Mesendoderm (in vitro differentiated cells): Measurements from ENCODE around the gene AKAP11.
A peak's percentile ranks its signal among the peaks of the same experiment; 100 is the strongest.

Experiments
- DNase-seq: peaks from one replicate; pipeline ENCODE4 v3.0.0; 2013
- H2AK5ac ChIP-seq: 2 replicates; pipeline ENCODE4 v1.6.1; 2013; ENCODE audit warnings: low read length, inconsistent platforms
- H2BK120ac ChIP-seq: 2 replicates; pipeline ENCODE4 v1.6.1; 2013; ENCODE audit warnings: low read depth, mild to moderate bottlenecking, low read length, moderate library complexity, mixed read lengths
- H2BK15ac ChIP-seq: replicated peaks from 2 replicates; pipeline ENCODE4 v1.6.1; 2013; ENCODE audit warnings: low read depth, mild to moderate bottlenecking, moderate library complexity
- H2BK5ac ChIP-seq: 2 replicates; pipeline ENCODE4 v1.6.1; 2013; ENCODE audit warnings: low read length, inconsistent platforms
- H3K18ac ChIP-seq: 2 replicates; pipeline ENCODE4 v1.6.1; 2013; ENCODE audit warnings: mild to moderate bottlenecking, low read length, mixed read lengths
- H3K23ac ChIP-seq: one replicate; pipeline ENCODE4 v1.6.1; 2013; ENCODE audit warnings: low read length
- H3K27ac ChIP-seq: 2 replicates; pipeline ENCODE4 v1.5.1; 2013; ENCODE audit warnings: low read depth, mild to moderate bottlenecking, inconsistent platforms, low read length, moderate library complexity
- H3K27me3 ChIP-seq: 2 replicates; pipeline ENCODE4 v1.6.1; 2013; ENCODE audit warnings: low read length, control low read depth, mild to moderate bottlenecking, inconsistent platforms; ENCODE audit not compliant: insufficient read depth, poor library complexity
- H3K36me3 ChIP-seq: 2 replicates; pipeline ENCODE4 v1.6.1; 2013; ENCODE audit warnings: low read length, inconsistent platforms; ENCODE audit not compliant: control insufficient read depth, insufficient read depth
- H3K4ac ChIP-seq: one replicate; pipeline ENCODE4 v1.6.1; 2013; ENCODE audit warnings: low read depth, mild to moderate bottlenecking, low read length, moderate library complexity
- H3K4me1 ChIP-seq: 2 replicates; pipeline ENCODE4 v1.6.1; 2013; ENCODE audit warnings: low read depth, low read length, inconsistent platforms; ENCODE audit not compliant: control insufficient read depth
- H3K4me2 ChIP-seq: 2 replicates; pipeline ENCODE4 v1.6.1; 2013; ENCODE audit warnings: low read length
- H3K4me3 ChIP-seq: 2 replicates; pipeline ENCODE4 v1.5.1; 2013; ENCODE audit warnings: mild to moderate bottlenecking, low read length
- H3K56ac ChIP-seq: one replicate; pipeline ENCODE4 v1.6.1; 2013; ENCODE audit warnings: low read length
- H3K79me1 ChIP-seq: 2 replicates; pipeline ENCODE4 v1.6.1; 2013; ENCODE audit warnings: low read length, inconsistent platforms
- H3K79me2 ChIP-seq: 2 replicates; pipeline ENCODE4 v1.6.1; 2013; ENCODE audit warnings: mild to moderate bottlenecking, low read length; ENCODE audit not compliant: control insufficient read depth, insufficient read depth
- H3K9ac ChIP-seq: 2 replicates; pipeline ENCODE4 v1.6.1; 2013; ENCODE audit warnings: low read length, inconsistent platforms
- H4K5ac ChIP-seq: one replicate; pipeline ENCODE4 v1.6.1; 2013; ENCODE audit warnings: low read length
- H4K8ac ChIP-seq: one replicate; pipeline ENCODE4 v1.6.1; 2013; ENCODE audit warnings: low read depth, mild to moderate bottlenecking, control low read depth, low read length, moderate library complexity
- WGBS: extraction: QIAGEN DNeasy Blood & Tissue Kit; methylation state at CpG from one replicate; pipeline ENCODE4 v1.1.7; 2013; ENCODE audit warnings: low lambda C conversion rate, missing lambda C conversion rate; ENCODE audit not compliant: insufficient coverage; ENCODE audit errors: extremely low coverage; 5-methylcytosine and 5-hydroxymethylcytosine counted together

AKAP11 gene

DNA sequence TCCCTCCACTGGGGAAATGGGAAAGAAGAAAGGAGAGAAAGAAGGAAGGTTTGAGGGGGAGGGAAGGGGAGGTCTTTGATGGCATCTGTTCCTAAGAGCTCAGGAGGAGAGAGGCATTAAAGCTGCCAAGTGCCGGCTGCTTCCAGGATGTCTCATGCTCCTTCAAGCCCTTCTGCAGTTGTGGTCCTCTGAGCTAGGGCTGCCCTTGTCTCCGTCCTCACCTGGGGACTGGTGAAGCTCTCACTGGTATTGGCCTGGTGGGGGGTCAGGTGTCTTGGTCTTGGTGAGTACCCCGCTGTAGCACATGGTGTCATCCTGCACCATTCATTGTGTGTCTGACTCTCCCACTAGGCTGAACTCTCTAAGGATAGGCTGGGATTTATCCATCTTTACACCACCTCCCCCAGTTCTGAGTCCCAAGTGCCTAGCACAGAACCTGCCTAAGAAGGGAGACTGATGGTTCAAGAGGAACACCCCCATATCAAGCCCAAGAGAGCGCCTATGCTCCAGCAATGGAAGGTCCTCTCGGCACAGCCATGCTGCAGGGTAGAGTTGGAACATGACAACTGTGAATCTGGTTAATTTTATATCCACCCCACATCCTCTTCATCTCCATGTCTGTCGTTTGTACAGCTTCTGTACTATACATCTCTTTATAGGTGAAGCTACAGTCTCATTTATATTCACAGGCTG, 83.7 kb downstream of the AKAP11 start:
- no peaks in the 10 kb centered on the region for H3K36me3 ChIP-seq
- no peaks in the 10 kb centered on the region for H3K79me2 ChIP-seq
- H3K27ac ChIP-seq = no peak overlapping the region
- DNase-seq = no peak
- no peak overlapping the region for H3K9ac ChIP-seq
- no peaks in the 10 kb centered on the region for H3K79me1 ChIP-seq
- H3K27me3 ChIP-seq = no peaks in the 10 kb centered on the region
- no peak overlapping the region for H3K18ac ChIP-seq
- no CpG with 5 or more reads among the region's 6 CpGs for WGBS
- H4K8ac ChIP-seq = no peak overlapping the region
- no peak overlapping the region for H3K23ac ChIP-seq
- no peak overlapping the region for H2BK15ac ChIP-seq
- no peak overlapping the region for H3K56ac ChIP-seq
- no peak overlapping the region for H3K4ac ChIP-seq
- no peaks in the 10 kb centered on the region for H3K4me1 ChIP-seq
- no peak overlapping the region for H2AK5ac ChIP-seq
- H3K4me3 ChIP-seq = no peak overlapping the region
- H3K4me2 ChIP-seq = no peak overlapping the region
- H2BK120ac ChIP-seq = no peak overlapping the region
- no peak overlapping the region for H4K5ac ChIP-seq
- H2BK5ac ChIP-seq = no peak overlapping the region

DNA sequence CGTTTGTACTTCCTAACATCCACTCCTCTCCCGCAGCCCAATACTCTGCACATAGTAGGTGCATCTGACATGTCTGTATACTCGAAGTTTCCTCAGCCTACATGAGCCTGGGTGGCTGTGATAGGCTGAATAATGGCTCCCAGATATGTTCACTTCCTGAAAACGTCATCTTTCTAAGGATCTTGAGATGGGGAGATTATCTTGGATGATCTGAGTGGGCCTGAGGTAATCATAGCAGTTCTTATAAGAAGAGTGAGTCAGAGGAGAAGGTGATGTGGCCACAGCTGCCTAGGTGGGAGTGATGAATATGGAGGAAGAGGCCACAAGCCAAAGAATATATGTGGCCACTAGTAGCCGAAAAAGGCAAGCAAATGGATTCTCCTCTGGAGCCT, 84.2 kb downstream of the AKAP11 start:
- no peak overlapping the region for H3K4ac ChIP-seq
- WGBS = no CpG with 5 or more reads among the region's 5 CpGs
- no peak overlapping the region for H3K18ac ChIP-seq
- no peak overlapping the region for H3K4me3 ChIP-seq
- H3K27ac ChIP-seq = no peak overlapping the region
- no peak overlapping the region for H2BK5ac ChIP-seq
- no peak overlapping the region for H3K9ac ChIP-seq
- H3K27me3 ChIP-seq = no peaks in the 10 kb centered on the region
- H3K79me2 ChIP-seq = no peaks in the 10 kb centered on the region
- H2BK120ac ChIP-seq = no peak overlapping the region
- H2AK5ac ChIP-seq = no peak overlapping the region
- no peak overlapping the region for H4K8ac ChIP-seq
- H3K4me2 ChIP-seq = no peak overlapping the region
- DNase-seq = no peak
- no peak overlapping the region for H3K23ac ChIP-seq
- H3K79me1 ChIP-seq = no peaks in the 10 kb centered on the region
- H2BK15ac ChIP-seq = no peak overlapping the region
- H3K36me3 ChIP-seq = no peaks in the 10 kb centered on the region
- no peak overlapping the region for H3K56ac ChIP-seq
- H3K4me1 ChIP-seq = no peaks in the 10 kb centered on the region
- H4K5ac ChIP-seq = no peak overlapping the region

DNA sequence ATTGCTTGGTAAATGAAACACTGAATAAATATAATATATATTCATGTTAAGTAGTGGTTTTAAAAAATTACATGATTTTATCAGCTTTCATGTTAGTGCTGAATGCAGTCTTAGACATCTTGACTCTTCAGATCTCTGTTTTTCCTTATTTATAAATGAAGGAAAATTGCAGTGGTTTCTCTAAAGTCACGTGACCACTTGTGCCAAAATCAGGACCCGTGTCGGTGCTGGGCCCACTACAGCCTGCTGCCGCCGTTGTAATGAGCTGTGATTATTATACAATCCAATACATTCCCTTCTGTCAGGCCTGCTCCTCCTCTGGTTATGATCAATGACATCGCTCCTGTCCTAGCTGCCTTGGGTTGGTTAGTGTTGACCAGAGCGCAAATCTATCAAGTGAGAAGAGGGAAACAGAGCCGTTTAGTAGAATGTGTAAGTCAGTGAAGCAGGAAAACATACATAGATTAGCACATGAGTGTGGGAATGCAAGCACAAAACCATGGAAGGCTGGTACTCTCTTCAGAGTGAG, 88.2 kb downstream of the AKAP11 start:
- H3K79me1 ChIP-seq = no peaks in the 10 kb centered on the region
- H3K4ac ChIP-seq = no peak overlapping the region
- no peak overlapping the region for H4K5ac ChIP-seq
- no peaks in the 10 kb centered on the region for H3K79me2 ChIP-seq
- no CpG with 5 or more reads among the region's 8 CpGs for WGBS
- H3K27ac ChIP-seq = no peak overlapping the region
- H3K36me3 ChIP-seq = no peaks in the 10 kb centered on the region
- no peak overlapping the region for H3K4me3 ChIP-seq
- no peak overlapping the region for H2BK120ac ChIP-seq
- DNase-seq = no peak
- no peak overlapping the region for H2BK15ac ChIP-seq
- H3K27me3 ChIP-seq = no peaks in the 10 kb centered on the region
- no peak overlapping the region for H3K4me2 ChIP-seq
- H3K23ac ChIP-seq = no peak overlapping the region
- no peak overlapping the region for H3K18ac ChIP-seq
- H2BK5ac ChIP-seq = no peak overlapping the region
- H3K56ac ChIP-seq = no peak overlapping the region
- H3K9ac ChIP-seq = no peak overlapping the region
- no peak overlapping the region for H4K8ac ChIP-seq
- no peaks in the 10 kb centered on the region for H3K4me1 ChIP-seq
- H2AK5ac ChIP-seq = no peak overlapping the region

DNA sequence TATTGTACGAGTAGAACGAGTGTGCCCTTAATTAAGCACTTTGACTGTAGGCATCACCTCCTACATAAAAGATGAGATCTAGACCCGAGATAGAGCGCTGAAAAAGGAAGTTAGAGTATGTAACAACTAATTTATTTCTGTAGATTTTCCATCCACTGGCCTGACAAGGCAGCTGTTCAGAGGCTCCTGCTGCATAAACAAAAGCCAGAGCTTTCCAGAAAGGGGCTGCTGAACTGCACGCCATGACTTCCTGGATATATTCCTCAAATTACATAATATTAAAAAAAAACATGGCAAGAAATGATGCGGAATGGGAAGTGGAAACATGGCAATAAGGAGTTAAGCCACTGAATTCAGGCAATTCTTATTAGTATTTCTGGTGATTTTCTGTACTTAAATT, 89.7 kb downstream of the AKAP11 start:
- Histone ChIP-seq H3K4ac (no peak overlapping the region), H3K18ac (no peak overlapping the region), H3K79me2 (no peaks in the 10 kb centered on the region), H2BK5ac (no peak overlapping the region), H3K36me3 (no peaks in the 10 kb centered on the region), H4K8ac (no peak overlapping the region), H3K27me3 (no peaks in the 10 kb centered on the region), H2BK120ac (no peak overlapping the region), H4K5ac (no peak overlapping the region), H2AK5ac (no peak overlapping the region), H3K27ac (no peak overlapping the region), H2BK15ac (no peak overlapping the region), H3K9ac (no peak overlapping the region), H3K23ac (no peak overlapping the region), H3K4me2 (no peak overlapping the region), H3K4me1 (no peaks in the 10 kb centered on the region), H3K4me3 (no peak overlapping the region), H3K56ac (no peak overlapping the region), H3K79me1 (no peaks in the 10 kb centered on the region)
- DNase-seq = no peak
- WGBS = no CpG with 5 or more reads among the region's 6 CpGs

DNA sequence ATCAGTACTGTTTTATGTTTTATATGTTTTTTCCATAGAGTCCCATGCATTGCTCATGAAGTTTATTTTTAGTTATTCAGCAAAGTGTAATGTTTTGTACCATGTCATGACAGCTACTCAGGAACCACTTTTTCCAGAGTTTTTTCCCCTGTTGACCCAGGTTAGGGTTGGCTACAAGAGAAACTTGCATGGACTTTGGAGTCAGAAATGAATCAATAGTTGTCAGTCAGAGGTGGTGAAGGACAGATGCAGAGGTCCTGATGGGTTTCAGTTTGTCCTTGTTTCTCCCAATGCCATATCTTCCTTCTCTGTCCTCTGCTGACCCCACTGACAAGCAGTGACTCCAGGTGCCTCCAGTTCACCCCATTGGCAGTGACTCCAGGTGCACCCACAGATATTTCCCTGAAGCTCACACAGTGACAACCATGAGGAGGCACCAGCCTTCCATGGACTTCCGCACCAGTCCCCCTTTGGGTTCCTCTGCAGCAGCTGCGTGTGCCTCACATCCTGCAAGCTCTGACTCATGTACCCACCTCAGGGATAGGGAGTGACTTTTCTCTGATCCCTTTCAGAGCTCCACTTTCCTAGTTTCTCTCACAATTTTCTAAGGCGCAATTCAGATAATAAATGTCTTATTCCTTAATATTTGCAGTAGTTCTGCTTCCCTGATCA, 92.1 kb downstream of the AKAP11 start:
- H3K79me2 ChIP-seq = no peaks in the 10 kb centered on the region
- H3K27ac ChIP-seq = no peak overlapping the region
- H3K4me1 ChIP-seq = no peaks in the 10 kb centered on the region
- H3K23ac ChIP-seq = no peak overlapping the region
- no peak overlapping the region for H4K8ac ChIP-seq
- H3K4me2 ChIP-seq = no peak overlapping the region
- H4K5ac ChIP-seq = no peak overlapping the region
- H3K79me1 ChIP-seq = no peaks in the 10 kb centered on the region
- no peak overlapping the region for H2BK120ac ChIP-seq
- no peaks in the 10 kb centered on the region for H3K36me3 ChIP-seq
- H2AK5ac ChIP-seq = no peak overlapping the region
- peak; percentile 50 for DNase-seq
- no peak overlapping the region for H2BK15ac ChIP-seq
- no peaks in the 10 kb centered on the region for H3K27me3 ChIP-seq
- no peak overlapping the region for H2BK5ac ChIP-seq
- no CpG with 5 or more reads among the region's 3 CpGs for WGBS
- H3K4me3 ChIP-seq = no peak overlapping the region
- no peak overlapping the region for H3K9ac ChIP-seq
- no peak overlapping the region for H3K56ac ChIP-seq
- no peak overlapping the region for H3K18ac ChIP-seq
- H3K4ac ChIP-seq = no peak overlapping the region
